ENCODE measurements around the gene SRSF6. TPM values are rescaled to one million over a fixed set of nuclear protein-coding genes. Genes with fewer than 3 reads are reported as not detected.

The SRSF6 gene
- total RNA-seq, 4 donors from 2014 or later = 60.3 to 153 (median 112) TPM

GRCh38 chr20:43506238-43506637, 48.5 kb downstream of the SRSF6 start:
- Histone ChIP-seq H3K9me3 (no peaks in the 10 kb centered on the region), H3K27ac (no peak overlapping the region), H3K4me3 (no peak overlapping the region), H3K4me1 (peaks cover 0 to 6% of the 10 kb centered on the region in 2 donors), H3K36me3 (no peaks in the 10 kb centered on the region), H3K27me3 (no peaks in the 10 kb centered on the region)
- no peak for DNase-seq
- intact Hi-C loops (cut with DNase I; ENCODE audit: low total_unique reads) = no loop called here
- TF ChIP-seq CTCF (IDR thresholded peaks at IDR 0.05) = no peak
- no peak for TF ChIP-seq POLR2A (IDR thresholded peaks at IDR 0.05)

- no peaks in the 10 kb centered on the region for H3K9me3 ChIP-seq
- H3K4me1 ChIP-seq = peaks cover 0 to 6% of the 10 kb centered on the region in 2 donors
- no peaks in the 10 kb centered on the region for H3K27me3 ChIP-seq
- DNase-seq = no peak
- H3K27ac ChIP-seq = no peak within 1 kb of the TSS
- no peaks in the 10 kb centered on the region for H3K36me3 ChIP-seq
- peak within 1 kb of the TSS; percentile 31 to 51 for H3K4me3 ChIP-seq
- intact Hi-C loops (cut with DNase I; ENCODE audit: low total_unique reads) = no loop called here
- no peak for TF ChIP-seq CTCF (IDR thresholded peaks at IDR 0.05)
- no peak for TF ChIP-seq POLR2A (IDR thresholded peaks at IDR 0.05)
Observed at GRCh38 chr20:43507150-43508080, 49.7 kb downstream of the SRSF6 start, which contains the start of gene L3MBTL1. TSS of gene L3MBTL1 (plus strand) at chr20:43507697. CDS start at chr20:43513504, 5,807 bp downstream.

DNA sequence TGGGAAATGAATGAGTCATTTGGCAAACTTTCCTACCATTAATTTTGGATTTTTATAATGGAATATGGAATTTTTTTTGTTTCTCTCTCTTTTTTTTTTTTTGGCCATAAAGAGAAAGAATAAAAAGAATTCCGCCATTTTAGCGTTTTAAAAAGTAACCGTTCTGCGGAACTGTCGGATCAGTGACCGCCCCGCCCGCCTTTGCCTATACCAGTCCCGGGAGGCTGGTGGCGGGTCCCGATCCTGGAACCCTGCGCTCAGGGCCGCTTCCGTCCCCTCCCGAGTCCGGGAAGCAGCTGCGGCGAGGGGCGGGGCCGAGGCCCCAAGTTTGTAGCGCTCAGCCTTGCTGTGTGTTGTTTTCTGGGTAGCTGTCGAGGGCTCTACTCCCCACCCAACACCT, 50.4 kb downstream of the SRSF6 start:
- H3K9me3 ChIP-seq = no peaks in the 10 kb centered on the region
- no peak for TF ChIP-seq CTCF (IDR thresholded peaks at IDR 0.05)
- TF ChIP-seq POLR2A (IDR thresholded peaks at IDR 0.05) = no peak
- peaks cover 0 to 6% of the 10 kb centered on the region in 2 donors for H3K4me1 ChIP-seq
- intact Hi-C loops (cut with DNase I; ENCODE audit: low total_unique reads) = no loop called here
- H3K27ac ChIP-seq = no peak overlapping the region
- no peaks in the 10 kb centered on the region for H3K27me3 ChIP-seq
- peak overlapping the region; percentile 31 to 51 for H3K4me3 ChIP-seq
- no peak for DNase-seq
- H3K36me3 ChIP-seq = no peaks in the 10 kb centered on the region

- H3K9me3 ChIP-seq = no peaks in the 10 kb centered on the region
- H3K4me1 ChIP-seq = peaks cover 0 to 6% of the 10 kb centered on the region in 2 donors
- no peak for TF ChIP-seq CTCF (IDR thresholded peaks at IDR 0.05)
- no peak for TF ChIP-seq POLR2A (IDR thresholded peaks at IDR 0.05)
- peak overlapping the region in 1 of 2 donors; percentile 51 for H3K4me3 ChIP-seq
- no peak for DNase-seq
- H3K27me3 ChIP-seq = no peaks in the 10 kb centered on the region
- intact Hi-C loops (cut with DNase I; ENCODE audit: low total_unique reads) = no loop called here
- H3K36me3 ChIP-seq = no peaks in the 10 kb centered on the region
- no peak overlapping the region for H3K27ac ChIP-seq
Observed at GRCh38 chr20:43508604-43509040, 50.9 kb downstream of the SRSF6 start.

- Histone ChIP-seq H3K36me3 (no peaks in the 10 kb centered on the region), H3K4me3 (no peak overlapping the region), H3K9me3 (no peaks in the 10 kb centered on the region), H3K4me1 (peaks cover 0 to 6% of the 10 kb centered on the region in 2 donors), H3K27ac (no peak overlapping the region), H3K27me3 (no peaks in the 10 kb centered on the region)
- no peak for DNase-seq
- intact Hi-C loops (cut with DNase I; ENCODE audit: low total_unique reads) = no loop called here
- no peak for TF ChIP-seq POLR2A (IDR thresholded peaks at IDR 0.05)
- TF ChIP-seq CTCF (IDR thresholded peaks at IDR 0.05) = no peak
Observed at GRCh38 chr20:43511879-43512278, 54.2 kb downstream of the SRSF6 start.
